ENCODE measurements around the gene AKAP8.

AKAP8 gene

GRCh38 chr19:15390814-15391213 lies 11.2 kb upstream of the AKAP8 start:
- TF ChIP-seq TAF1 (IDR thresholded peaks at IDR 0.05; ENCODE audit: borderline replicate concordance, insufficient read depth, low read length), result no peak
- TF ChIP-seq FOXP2 (optimal IDR thresholded peaks at IDR 0.05; ENCODE audit: borderline replicate concordance, extremely low read depth, extremely low read length, insufficient read depth), result no peak
- no peak for TF ChIP-seq POLR2AphosphoS5 (IDR thresholded peaks at IDR 0.05; ENCODE audit: low read depth, low read length)
- no peak for TF ChIP-seq SIN3A (IDR thresholded peaks at IDR 0.05; ENCODE audit: borderline replicate concordance, insufficient read depth, low read length)
- no peak for TF ChIP-seq REST (IDR thresholded peaks at IDR 0.05; ENCODE audit: insufficient read depth in 1 of 2, low read depth in 2 of 2, low read length in 2 of 2)

GRCh38 chr19:15381864-15382263 lies 2.3 kb upstream of the AKAP8 start:
- TF ChIP-seq POLR2AphosphoS5 (IDR thresholded peaks at IDR 0.05; ENCODE audit: low read depth, low read length) (no peak), SIN3A (IDR thresholded peaks at IDR 0.05; ENCODE audit: borderline replicate concordance, insufficient read depth, low read length) (no peak), TAF1 (IDR thresholded peaks at IDR 0.05; ENCODE audit: borderline replicate concordance, insufficient read depth, low read length) (no peak), REST (IDR thresholded peaks at IDR 0.05; ENCODE audit: insufficient read depth in 1 of 2, low read depth in 2 of 2, low read length in 2 of 2) (no peak), FOXP2 (optimal IDR thresholded peaks at IDR 0.05; ENCODE audit: borderline replicate concordance, extremely low read depth, extremely low read length, insufficient read depth) (no peak)

- TF ChIP-seq TAF1 (IDR thresholded peaks at IDR 0.05; ENCODE audit: borderline replicate concordance, insufficient read depth, low read length) (no peak), POLR2AphosphoS5 (IDR thresholded peaks at IDR 0.05; ENCODE audit: low read depth, low read length) (no peak), SIN3A (IDR thresholded peaks at IDR 0.05; ENCODE audit: borderline replicate concordance, insufficient read depth, low read length) (no peak), REST (IDR thresholded peaks at IDR 0.05; ENCODE audit: insufficient read depth in 1 of 2, low read depth in 2 of 2, low read length in 2 of 2) (no peak), FOXP2 (optimal IDR thresholded peaks at IDR 0.05; ENCODE audit: borderline replicate concordance, extremely low read depth, extremely low read length, insufficient read depth) (no peak)
Measured at GRCh38 chr19:15381429-15381828, 1.8 kb upstream of the AKAP8 start.

- TF ChIP-seq TAF1 (IDR thresholded peaks at IDR 0.05; ENCODE audit: borderline replicate concordance, insufficient read depth, low read length), result no peak
- TF ChIP-seq FOXP2 (optimal IDR thresholded peaks at IDR 0.05; ENCODE audit: borderline replicate concordance, extremely low read depth, extremely low read length, insufficient read depth), result no peak
- TF ChIP-seq SIN3A (IDR thresholded peaks at IDR 0.05; ENCODE audit: borderline replicate concordance, insufficient read depth, low read length), result peak; percentile 50; the same call in 1 of the 2 replicates
Measured at GRCh38 chr19:15379999-15380647, 536 bp upstream of the AKAP8 start.

- peak; percentile 65; the same call in 1 of the 2 replicates for TF ChIP-seq SIN3A (IDR thresholded peaks at IDR 0.05; ENCODE audit: borderline replicate concordance, insufficient read depth, low read length)
- no peak for TF ChIP-seq FOXP2 (optimal IDR thresholded peaks at IDR 0.05; ENCODE audit: borderline replicate concordance, extremely low read depth, extremely low read length, insufficient read depth)
Measured at GRCh38 chr19:15378534-15379082, 979 bp downstream of the AKAP8 start.

GRCh38 chr19:15374796-15375440 lies 4.7 kb downstream of the AKAP8 start:
- TF ChIP-seq TAF1 (IDR thresholded peaks at IDR 0.05; ENCODE audit: borderline replicate concordance, insufficient read depth, low read length) (no peak), FOXP2 (optimal IDR thresholded peaks at IDR 0.05; ENCODE audit: borderline replicate concordance, extremely low read depth, extremely low read length, insufficient read depth) (no peak), POLR2AphosphoS5 (IDR thresholded peaks at IDR 0.05; ENCODE audit: low read depth, low read length) (no peak), REST (IDR thresholded peaks at IDR 0.05; ENCODE audit: insufficient read depth in 1 of 2, low read depth in 2 of 2, low read length in 2 of 2) (no peak), SIN3A (IDR thresholded peaks at IDR 0.05; ENCODE audit: borderline replicate concordance, insufficient read depth, low read length) (no peak)
